OCI-M1 (cell line): ENCODE data around the gene AATK.

Experiments
- DNase-seq: peaks from one replicate; lab custom pipeline; 2025; lab: John Stamatoyannopoulos, UW

AATK gene

GRCh38 chr17:81196505-81197408 is 30.7 kb upstream of the AATK start:
- no peak for DNase-seq

GRCh38 chr17:81195941-81196495 is 30.0 kb upstream of the AATK start:
- no peak for DNase-seq

- no peak for DNase-seq
Observed at GRCh38 chr17:81194941-81195901, 29.2 kb upstream of the AATK start.

- DNase-seq = no peak
Observed at GRCh38 chr17:81194225-81194760, 28.3 kb upstream of the AATK start.

GRCh38 chr17:81193470-81194224 is 27.6 kb upstream of the AATK start:
- no peak for DNase-seq

GRCh38 chr17:81193051-81193410 is 27.0 kb upstream of the AATK start:
- DNase-seq = no peak

- DNase-seq = no peak
Observed at GRCh38 chr17:81192386-81193050, 26.5 kb upstream of the AATK start.

- DNase-seq = no peak
Observed at GRCh38 chr17:81191646-81192045, 25.6 kb upstream of the AATK start.

- DNase-seq = no peak
Observed at GRCh38 chr17:81191116-81191515, 25.1 kb upstream of the AATK start.

GRCh38 chr17:81190591-81190990 is 24.6 kb upstream of the AATK start:
- DNase-seq = no peak

- DNase-seq = no peak
Observed at GRCh38 chr17:81189670-81190530, 23.9 kb upstream of the AATK start.

GRCh38 chr17:81189016-81189415 is 23.0 kb upstream of the AATK start:
- no peak for DNase-seq

GRCh38 chr17:81188491-81188840 is 22.4 kb upstream of the AATK start:
- DNase-seq = no peak

GRCh38 chr17:81187586-81188490 is 21.8 kb upstream of the AATK start:
- DNase-seq = no peak

- DNase-seq = no peak
Observed at GRCh38 chr17:81187120-81187519, 21.1 kb upstream of the AATK start.

- no peak for DNase-seq
Observed at GRCh38 chr17:81186203-81186602, 20.2 kb upstream of the AATK start.

GRCh38 chr17:81184555-81184954 is 18.5 kb upstream of the AATK start:
- DNase-seq = no peak

- DNase-seq = no peak
Observed at GRCh38 chr17:81183807-81184206, 17.8 kb upstream of the AATK start.

- no peak for DNase-seq
Observed at GRCh38 chr17:81183316-81183715, 17.3 kb upstream of the AATK start.
